IPS DF 4.7 (cell line): ENCODE data around the gene CTNND2.

Experiments
- DNase-seq: peaks from one replicate; pipeline ENCODE4 v3.0.0-alpha.2; 2013; ENCODE audit warnings: low spot score; ENCODE audit errors: extremely low read depth

Gene CTNND2

GRCh38 chr5:11525020-11525419, 379.2 kb downstream of the CTNND2 start:
- DNase-seq = no peak

GRCh38 chr5:11524188-11524587, 380.1 kb downstream of the CTNND2 start:
- no peak for DNase-seq

GRCh38 chr5:11522796-11523195, 381.4 kb downstream of the CTNND2 start:
- no peak for DNase-seq

- no peak for DNase-seq
These were observed 383.9 kb downstream of the CTNND2 start for GRCh38 chr5:11520241-11520930.

- no peak for DNase-seq
These were observed 385.0 kb downstream of the CTNND2 start for GRCh38 chr5:11519236-11519635.

- DNase-seq = no peak
These were observed 385.6 kb downstream of the CTNND2 start for GRCh38 chr5:11518676-11519075.

- DNase-seq = no peak
These were observed 389.4 kb downstream of the CTNND2 start for GRCh38 chr5:11514705-11515432.

GRCh38 chr5:11511878-11512277, 392.4 kb downstream of the CTNND2 start:
- no peak for DNase-seq

- DNase-seq = no peak
These were observed 393.4 kb downstream of the CTNND2 start for GRCh38 chr5:11510889-11511288.

- DNase-seq = no peak
These were observed 394.5 kb downstream of the CTNND2 start for GRCh38 chr5:11509793-11510192.

- DNase-seq = no peak
These were observed 396.9 kb downstream of the CTNND2 start for GRCh38 chr5:11507156-11507910.

GRCh38 chr5:11504886-11505193, 399.4 kb downstream of the CTNND2 start:
- DNase-seq = no peak

- no peak for DNase-seq
These were observed 400.0 kb downstream of the CTNND2 start for GRCh38 chr5:11504065-11504885.

- no peak for DNase-seq
These were observed 401.5 kb downstream of the CTNND2 start for GRCh38 chr5:11502783-11503182.

GRCh38 chr5:11497651-11498050, 406.6 kb downstream of the CTNND2 start:
- no peak for DNase-seq

- no peak for DNase-seq
These were observed 408.0 kb downstream of the CTNND2 start for GRCh38 chr5:11496137-11496719.

GRCh38 chr5:11494340-11494739, 409.9 kb downstream of the CTNND2 start:
- DNase-seq = no peak

GRCh38 chr5:11491404-11492075, 412.7 kb downstream of the CTNND2 start:
- DNase-seq = no peak

GRCh38 chr5:11483630-11484029, 420.6 kb downstream of the CTNND2 start:
- DNase-seq = no peak

- no peak for DNase-seq
These were observed 422.2 kb downstream of the CTNND2 start for GRCh38 chr5:11482011-11482410.

- no peak for DNase-seq
These were observed 426.5 kb downstream of the CTNND2 start for GRCh38 chr5:11477786-11478185.
